DMS 273 (cell line): Measurements from ENCODE around the gene PHF21B.
"Not testable (repeated sequence)": the region's sequence is repeated elsewhere in the genome, so short reads cannot be mapped to it uniquely, and the experiment has no call there.

ENCODE experiments used
- DNase-seq: peaks from one replicate; lab custom pipeline; 2025; ENCODE audit not compliant: unreplicated experiment; lab: John Stamatoyannopoulos, UW

Gene PHF21B

DNA sequence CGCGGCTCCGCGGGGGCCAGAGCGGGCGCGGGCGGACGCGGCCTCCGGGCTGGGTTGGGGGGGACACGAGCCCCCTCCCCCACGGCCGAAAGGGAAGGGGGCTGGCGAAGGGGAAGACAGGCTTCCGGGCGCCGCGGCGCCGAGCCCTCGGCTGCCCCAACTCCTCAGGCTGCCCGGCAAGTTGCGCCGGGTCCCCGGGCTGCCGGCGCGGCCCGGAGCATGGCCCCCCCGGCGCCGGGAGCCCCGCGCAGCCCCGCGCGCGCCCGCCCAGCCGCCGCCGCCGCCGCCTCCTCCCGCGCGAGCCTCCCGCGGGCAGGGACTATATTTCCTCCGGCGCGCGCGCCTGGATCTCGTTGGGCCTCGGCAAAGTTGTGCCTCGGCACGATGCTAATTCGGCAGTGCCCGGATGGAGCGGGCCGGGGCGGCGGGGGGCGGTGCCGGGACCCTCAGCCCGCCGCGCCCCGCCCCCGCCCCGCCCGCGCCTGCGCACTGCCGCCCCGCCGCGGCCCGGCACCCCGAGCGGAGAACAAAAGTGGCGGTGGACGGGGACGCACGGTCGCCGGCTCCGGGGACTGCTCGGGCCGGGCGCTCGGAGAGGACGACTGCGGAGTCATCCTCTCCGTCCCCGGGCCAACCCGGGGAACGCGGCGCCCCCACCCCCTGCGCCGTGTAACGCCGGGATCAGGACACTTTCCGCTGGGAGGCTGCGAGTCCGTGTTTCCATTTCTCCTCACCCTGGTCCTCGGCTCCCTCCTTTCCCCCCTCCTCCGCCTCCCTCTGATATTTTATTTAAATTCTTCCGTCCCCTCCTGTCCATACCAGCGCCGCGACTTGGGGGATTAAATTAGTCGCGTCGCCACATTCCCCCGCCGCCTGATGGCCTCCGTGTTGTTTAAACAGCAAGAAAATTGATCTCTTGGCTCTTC is at the start of gene PHF21B:
Gene PHF21B, minus strand, starts transcription at position 400 of the 926 bp plus-strand sequence. CDS start 456 bp downstream, outside the sequence.
- DNase-seq, result peak; percentile 92

DNA sequence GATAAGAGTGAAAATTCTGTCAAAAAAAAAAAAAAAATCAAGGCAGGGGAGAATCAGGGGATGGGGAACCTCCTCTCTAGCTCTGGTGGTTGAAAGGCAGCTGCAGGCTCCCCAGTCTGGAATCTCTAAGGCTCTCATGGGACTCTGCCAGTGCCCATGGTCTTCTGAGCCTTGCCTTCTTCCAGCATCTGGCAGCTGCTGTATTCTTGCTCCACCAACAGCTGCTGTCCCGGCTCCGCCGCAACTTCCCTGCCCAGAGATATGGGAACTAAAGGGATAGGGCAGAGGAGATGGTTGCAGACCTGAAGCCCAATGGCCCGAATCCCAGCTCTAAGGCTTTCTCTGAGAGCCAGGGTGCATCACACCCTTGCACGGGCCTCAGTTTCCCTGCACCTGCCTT is 49.5 kb upstream of the PHF21B start:
- peak; percentile 15 for DNase-seq

DNA sequence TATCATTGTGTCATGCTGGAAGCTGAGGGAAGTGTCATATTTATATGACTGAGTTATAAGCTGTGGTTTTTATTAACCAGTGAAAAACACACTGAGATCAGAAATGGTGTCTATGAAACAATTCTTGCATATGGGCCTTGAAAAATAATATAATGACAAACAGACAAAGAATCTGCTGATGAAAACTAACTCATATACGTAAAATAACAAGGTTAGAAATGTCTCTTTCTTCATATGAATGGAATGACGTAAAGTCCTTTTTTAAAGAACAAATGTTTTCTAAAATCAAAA is 48.8 kb upstream of the PHF21B start:
- DNase-seq, result no peak

DNA sequence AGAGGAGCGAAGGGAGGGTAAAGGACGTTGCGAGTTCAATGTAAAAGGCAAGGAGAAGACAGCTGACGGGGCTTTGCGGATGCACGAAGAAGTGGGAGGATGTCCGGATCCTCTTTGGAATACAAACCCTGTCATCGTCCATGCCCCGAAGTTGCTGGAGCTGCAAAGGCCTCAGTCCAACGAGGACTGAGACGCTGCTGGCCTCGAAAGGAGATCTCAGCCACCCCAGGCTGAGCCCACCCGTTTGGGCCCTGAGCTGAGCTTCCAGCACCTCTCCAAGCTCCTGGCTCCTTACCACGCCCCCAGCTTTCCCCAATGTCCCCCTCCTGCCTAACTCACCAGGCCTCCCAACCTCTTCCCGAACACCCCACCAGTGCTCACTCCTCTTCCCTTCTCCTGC is 46.1 kb upstream of the PHF21B start:
- no peak for DNase-seq

DNA sequence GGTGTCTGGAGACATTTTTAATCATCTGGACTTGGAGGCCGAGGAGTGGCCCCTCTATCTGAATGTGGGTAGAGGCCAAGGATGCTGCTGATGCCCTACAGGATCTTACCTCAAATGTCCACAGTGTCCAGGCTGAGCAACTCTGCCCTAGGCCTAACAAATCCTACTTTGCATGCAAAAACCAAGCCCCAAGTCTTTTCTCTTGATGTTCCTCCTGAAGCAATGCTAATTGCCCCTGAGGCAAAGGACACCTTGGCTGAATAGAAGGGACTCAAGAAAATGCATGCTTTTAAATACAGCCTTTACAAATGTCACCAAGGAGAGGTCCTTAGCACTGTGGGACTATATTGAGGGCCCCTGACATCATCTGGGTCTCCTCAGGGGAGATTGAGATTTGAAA is 43.8 kb upstream of the PHF21B start:
- no peak for DNase-seq

DNA sequence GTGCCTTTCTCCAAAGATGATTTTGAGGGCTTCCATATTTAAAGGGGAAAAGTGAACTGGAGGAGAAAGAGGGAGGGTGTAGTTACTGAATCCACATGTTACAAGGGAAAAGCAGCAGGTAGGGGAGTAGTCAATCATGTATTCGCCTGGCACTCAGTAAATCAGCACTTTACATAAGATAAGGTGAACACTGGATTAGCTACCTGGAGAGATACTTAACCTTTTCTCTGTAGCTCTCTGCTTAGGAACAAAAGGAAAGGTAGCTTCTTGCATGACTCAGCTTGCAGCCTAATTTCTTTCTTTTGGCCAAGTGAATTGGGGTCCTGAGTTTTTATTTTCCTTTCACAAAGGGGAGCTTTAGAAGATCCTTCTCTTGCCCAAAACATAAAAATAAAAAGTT is 43.3 kb upstream of the PHF21B start:
- no peak for DNase-seq

- not testable (repeated sequence) for DNase-seq
Measured at GRCh38 chr22:45052665-45053064, 42.9 kb upstream of the PHF21B start.

DNA sequence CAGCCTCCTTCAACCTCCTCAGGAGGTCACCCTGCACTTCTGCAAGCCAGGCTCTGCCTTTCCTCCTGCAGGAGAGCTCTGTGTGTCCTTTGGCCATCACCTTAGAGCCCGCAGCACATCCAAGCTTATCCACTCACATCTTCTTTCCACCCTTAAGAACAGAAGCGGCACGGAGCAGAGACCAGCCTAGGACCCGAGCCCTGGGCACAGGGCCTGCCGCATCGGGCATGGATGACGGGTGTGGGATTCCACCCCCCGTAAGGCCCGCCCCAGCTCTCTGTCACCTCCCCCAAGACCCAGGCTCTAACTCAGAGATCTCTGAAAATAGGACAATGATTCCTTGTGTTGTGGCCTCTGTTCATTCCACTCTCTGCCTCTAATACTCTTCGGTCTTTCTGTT is 42.1 kb upstream of the PHF21B start:
- DNase-seq, result no peak

DNA sequence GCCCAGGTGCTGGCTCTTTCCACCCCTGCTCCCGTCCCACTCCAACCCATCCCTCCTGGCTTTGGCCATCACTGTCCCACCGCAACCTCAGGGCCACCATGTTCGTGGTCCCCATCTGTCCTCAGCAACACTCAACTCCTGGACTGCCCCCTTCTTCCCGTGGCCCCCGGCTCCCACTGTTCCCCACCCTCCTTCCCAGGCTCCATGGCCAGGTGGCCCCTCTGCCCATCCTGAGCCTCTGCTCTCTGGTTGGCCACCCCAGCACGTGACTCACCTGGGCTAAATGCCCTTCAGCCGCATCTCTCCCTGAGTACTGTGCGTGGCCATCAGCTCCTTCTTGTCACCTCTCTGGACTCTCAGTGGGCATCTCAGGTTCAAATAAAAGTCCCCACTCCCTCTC is 41.6 kb upstream of the PHF21B start:
- no peak for DNase-seq

DNA sequence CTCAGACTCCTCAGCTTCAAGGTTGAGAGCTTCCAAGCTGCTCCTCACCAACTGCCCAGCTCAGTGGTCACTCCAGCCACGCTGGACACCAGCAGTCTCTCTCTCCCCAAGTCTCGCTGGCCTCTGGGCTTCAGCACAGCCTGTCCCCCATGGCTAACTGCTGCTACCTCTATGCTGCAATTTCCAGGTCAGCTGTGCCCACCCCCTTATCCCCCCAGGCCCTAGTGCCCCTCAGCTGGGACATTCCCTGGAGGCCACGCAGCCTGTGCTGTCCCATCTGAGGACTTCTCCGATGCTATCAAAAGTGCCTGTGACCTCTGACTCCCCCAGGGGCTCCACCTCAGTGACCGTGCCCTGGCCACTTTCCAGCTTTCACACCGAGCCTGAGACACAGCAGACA is 37.5 kb upstream of the PHF21B start:
- no peak for DNase-seq

- no peak for DNase-seq
Measured at GRCh38 chr22:45045208-45045607, 35.4 kb upstream of the PHF21B start.

- no peak for DNase-seq
Measured at GRCh38 chr22:45042263-45042662, 32.5 kb upstream of the PHF21B start.

- no peak for DNase-seq
Measured at GRCh38 chr22:45039133-45039532, 29.3 kb upstream of the PHF21B start.

DNA sequence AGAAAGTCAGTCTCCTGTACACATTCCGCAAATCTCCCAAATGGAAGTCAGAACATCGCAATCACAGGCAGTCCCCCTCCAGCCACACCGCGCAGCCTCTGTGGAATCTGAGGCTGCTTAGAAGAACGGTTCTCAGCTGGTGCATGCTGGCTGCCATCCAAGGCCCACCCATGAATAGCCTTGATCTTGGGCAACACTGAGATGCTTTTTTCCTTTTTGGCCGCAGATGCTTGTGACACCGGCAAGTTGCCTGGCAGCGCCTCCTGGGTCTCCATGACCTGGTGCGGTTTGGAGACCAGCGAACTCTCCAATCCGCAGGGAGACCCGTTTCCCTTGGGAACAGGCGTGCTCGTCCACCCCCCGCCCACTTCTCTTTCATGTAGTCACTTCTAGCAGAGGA is 26.3 kb upstream of the PHF21B start:
- peak; percentile 48 for DNase-seq

- no peak for DNase-seq
Measured at GRCh38 chr22:45034821-45035220, 25.0 kb upstream of the PHF21B start.

DNA sequence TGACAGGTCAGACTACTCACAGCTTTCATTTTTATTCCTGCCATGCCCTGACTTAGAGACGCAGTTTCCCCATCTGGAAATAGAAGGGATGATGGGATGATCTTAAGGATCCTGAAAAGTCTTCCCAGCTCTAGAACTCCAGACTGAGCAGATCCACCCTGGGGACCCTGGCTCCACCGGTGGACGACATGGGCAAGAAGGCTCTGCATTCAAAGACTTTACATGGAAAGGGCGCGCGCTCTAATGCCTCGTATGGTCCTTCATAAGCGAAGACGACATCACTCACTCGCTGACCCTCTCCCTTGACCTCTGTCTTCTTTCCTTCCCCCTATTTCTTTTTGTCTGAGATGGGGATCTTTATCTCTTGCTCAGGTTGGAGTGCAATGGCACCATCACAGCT is 24.4 kb upstream of the PHF21B start:
- no peak for DNase-seq

DNA sequence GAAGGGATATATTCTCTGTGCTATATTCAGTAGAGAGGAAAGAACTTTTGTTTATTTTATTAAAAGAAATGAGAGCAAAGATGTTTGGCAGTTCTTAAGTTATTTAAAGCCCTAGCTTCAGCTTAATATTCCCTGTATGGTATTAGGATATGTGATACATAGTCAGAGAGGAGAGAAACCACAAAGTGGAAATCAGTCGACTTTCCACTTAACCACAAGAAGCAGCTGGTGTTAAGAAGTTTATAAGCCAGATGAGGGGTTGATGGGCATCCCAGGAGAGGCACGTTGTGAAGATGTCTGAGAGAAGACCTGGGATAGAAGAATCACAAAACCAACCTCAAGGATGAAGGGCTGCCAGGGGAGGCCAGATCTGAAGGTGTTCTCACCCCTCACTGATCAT is 23.3 kb upstream of the PHF21B start:
- no peak for DNase-seq

- no peak for DNase-seq
Measured at GRCh38 chr22:45031629-45032403, 22.0 kb upstream of the PHF21B start.

GRCh38 chr22:45029501-45029900 is 19.7 kb upstream of the PHF21B start:
- DNase-seq, result no peak

GRCh38 chr22:45026511-45026910 is 16.7 kb upstream of the PHF21B start:
- DNase-seq, result no peak

DNA sequence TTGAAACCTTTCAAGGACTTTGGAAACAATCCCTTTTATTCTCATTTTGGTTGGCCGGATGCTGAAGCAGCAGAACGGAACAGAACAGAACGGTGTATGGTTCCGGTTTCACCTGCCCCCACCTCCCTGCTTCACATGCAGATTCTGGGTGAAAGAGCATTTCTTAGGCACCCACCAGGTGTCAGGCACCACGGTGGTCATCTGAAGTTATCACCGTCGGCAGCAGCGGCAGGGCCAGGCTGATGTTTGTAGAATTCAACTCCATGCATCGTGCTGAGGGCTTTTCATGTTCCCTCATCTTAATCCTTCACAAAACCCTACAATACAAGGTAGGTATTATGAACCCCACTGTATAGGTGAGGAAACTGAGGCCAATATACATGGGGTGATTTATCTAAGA is 13.6 kb upstream of the PHF21B start:
- DNase-seq, result no peak

GRCh38 chr22:45019861-45020655 is 10.3 kb upstream of the PHF21B start:
- DNase-seq, result no peak
